GM18526 (cell line): ENCODE measurements around the gene ANGPTL8.

Experiments used
- POLR2A ChIP-seq: IDR thresholded peaks from 3 replicates; pipeline ENCODE4 v1.6.1; 2011; ENCODE audit not compliant: insufficient read length; ENCODE audit errors: extremely low read depth

Gene ANGPTL8

DNA sequence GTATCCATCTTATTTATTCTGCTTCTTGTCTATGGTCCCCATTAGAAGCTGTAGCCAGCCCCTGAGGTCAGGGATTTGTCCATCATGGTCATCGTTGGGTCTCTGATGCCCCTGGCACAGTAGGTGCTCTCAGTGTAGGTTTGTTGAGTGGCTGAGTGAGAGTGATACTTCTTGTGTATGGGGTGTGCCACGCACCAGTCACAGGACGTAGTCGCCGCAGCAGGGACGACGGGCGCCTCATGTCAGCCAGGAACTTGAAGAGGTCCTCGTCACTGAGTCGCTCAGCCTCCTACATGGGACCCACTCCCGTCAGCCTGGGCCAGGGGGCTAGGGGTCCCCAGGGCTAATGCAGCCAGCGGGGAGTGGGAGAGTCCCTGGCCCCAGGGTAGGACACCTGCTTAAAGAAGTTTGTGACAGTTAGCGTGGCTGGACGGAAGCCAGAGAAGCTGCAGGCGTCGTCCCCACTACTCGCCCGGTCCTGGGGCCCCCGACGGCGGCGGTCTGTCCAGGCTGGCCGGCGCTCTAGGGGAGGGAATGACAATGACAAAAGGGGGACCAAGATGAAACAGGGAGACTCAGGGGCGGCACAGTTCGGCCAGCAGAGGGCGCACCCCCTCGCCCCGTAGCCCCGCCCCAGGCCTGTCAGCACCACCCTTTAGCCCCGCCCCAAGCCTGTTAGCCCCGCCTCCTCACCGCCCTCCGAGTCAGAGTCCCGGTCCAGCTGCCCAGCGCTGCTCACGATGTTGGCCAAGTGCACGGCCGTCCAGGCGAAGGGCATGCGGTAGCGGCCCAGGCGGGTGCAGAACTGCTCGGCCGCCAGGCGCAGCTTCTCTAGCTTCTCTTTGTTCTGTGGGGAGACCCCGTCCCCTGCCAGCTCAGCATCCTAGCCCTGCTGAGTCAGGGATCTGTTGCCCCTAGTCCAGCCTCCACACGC lies 3.7 kb downstream of the ANGPTL8 start:
- no peak for TF ChIP-seq POLR2A

- no peak for TF ChIP-seq POLR2A
These were observed 4.4 kb downstream of the ANGPTL8 start for GRCh38 chr19:11243798-11244169.

- no peak for TF ChIP-seq POLR2A
These were observed 5.6 kb downstream of the ANGPTL8 start for GRCh38 chr19:11244846-11245589.

- no peak for TF ChIP-seq POLR2A
These were observed 7.5 kb downstream of the ANGPTL8 start for GRCh38 chr19:11246941-11247340.

- TF ChIP-seq POLR2A = no peak
These were observed 8.0 kb downstream of the ANGPTL8 start for GRCh38 chr19:11247391-11247790.

- no peak for TF ChIP-seq POLR2A
These were observed 8.5 kb downstream of the ANGPTL8 start for GRCh38 chr19:11247934-11248333.

DNA sequence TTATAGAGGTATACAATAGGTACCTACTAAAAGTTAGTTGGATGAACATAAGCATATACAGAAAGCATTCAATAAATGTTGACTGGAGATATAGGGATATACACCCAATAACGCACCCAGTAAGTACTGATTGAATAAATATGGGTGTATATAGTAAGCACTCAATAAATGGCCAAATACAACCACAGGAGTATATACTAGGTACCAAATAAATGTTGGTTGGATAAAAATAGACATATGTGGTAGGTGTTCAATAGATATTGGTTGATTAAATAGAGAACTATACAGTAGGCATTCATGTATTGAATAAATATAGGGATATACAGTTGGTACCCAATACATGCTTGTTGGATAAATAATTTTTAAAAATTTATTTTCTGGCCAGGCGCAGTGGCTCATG lies 9.4 kb downstream of the ANGPTL8 start:
- TF ChIP-seq POLR2A = no peak

DNA sequence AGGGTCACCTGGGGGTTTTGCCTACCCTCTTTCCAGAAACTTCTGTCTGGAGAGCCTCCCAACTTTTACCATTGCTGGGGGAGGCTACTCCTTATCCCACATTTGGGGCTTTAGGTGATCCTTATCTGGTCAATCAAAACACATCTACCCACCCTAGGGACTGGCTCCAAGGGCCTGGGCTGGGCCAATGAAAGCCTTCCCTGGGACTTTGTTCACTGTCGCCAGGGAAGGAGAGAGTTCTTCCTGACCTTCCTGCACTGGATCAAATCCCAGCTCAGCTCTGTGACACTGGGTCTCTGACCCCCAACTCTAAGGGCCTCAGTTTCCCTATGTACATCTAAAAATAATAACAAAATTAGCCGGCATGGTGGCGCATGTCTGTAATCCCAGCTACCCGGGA lies 11.8 kb downstream of the ANGPTL8 start:
- no peak for TF ChIP-seq POLR2A

GRCh38 chr19:11251650-11252314 lies 12.4 kb downstream of the ANGPTL8 start:
- TF ChIP-seq POLR2A = no peak

DNA sequence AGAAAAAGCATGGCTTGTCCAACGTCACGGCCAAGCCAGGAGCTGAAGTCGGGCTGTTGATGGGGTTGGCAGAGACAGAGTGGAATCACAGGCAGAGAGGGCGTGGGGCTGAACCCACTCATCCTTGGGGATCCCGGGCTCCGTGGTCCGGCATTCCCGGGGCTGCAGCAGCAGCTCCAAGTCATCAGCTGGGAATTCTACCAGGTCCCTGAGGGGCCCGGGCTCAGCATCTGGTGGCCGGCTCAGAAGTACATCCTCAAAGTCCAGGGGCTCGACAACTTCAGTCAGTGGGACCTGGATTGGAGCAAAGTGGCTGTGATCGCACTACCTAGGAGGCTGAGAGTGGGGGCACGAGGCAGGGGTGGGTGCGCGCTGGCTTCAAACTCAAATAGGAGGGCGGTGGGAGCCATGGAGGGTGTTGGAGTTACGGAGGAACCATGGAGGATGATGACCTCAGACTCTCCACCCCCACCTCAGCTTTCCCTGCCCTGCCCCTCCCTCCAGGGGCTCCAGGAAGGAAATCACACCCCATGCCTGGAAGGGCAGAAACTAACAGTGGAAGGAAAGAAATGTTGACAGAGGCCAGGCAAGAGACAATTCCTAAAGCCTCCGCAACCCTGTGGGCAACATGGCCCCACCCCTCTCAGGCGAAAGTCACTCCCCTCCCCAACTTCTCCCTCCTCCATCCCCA lies 13.4 kb downstream of the ANGPTL8 start:
- no peak for TF ChIP-seq POLR2A

DNA sequence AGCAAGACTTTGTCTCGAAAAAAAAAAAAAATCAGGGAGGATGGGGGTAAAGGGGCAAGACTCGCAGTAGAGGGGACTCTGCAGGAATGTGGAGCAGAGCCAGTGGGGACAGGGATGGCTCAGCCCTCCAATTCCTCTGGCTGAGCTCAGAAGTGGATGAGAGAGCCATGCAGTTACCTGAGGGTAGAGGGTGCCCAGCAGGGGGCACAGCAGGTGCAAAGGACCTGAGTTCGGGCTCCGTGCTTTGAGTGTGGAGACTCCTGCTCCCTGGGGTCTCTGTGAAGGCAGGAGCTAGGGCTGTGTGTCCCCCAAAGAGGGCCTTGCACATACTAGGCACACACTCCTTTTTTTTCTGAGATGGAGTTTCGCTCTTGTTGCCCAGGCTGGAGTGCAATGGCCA lies 15.2 kb downstream of the ANGPTL8 start:
- no peak for TF ChIP-seq POLR2A

DNA sequence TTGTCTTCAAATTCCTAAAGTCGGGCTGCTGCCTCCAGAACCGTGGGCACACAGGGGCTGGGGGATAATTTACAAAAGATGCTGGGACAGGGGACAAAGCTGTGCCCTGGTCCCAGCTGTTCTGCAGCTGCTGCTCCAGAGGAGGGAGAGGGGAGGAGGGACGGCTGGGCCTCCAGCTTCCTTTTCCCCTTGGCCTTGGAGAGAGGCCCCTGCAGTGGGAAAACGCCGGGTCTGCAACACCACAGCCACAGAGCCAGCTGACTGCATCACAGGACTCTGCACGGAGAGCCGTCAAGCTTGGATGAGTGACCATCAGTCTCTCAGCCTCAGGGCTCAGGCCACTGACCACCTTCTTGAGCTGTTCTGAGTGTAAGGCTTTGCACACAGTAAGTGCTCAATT lies 16.8 kb downstream of the ANGPTL8 start:
- TF ChIP-seq POLR2A = no peak

DNA sequence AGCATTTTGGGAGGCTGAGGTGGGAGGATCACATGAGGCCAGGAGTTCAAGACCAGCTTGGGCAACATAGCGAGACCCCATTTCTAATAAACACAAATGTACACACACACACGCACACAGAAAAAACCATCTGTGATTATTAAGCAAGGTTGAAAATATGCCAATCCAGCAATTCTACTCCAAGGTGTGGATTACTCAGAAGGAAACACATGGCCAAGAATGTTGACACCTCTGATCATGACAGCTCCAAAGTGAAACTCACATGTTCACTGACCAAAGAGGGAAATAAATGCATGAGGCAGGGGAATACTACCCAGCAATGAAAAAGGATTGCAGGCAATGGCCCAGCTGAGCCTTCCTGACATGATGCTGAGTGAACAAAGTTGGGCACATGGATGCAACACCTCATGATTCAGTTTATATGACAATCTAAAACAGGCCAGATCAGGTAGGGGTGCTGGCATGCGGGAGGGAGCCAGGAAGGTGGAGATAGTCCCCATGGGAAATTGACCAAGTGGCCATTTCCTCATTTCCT lies 18.5 kb downstream of the ANGPTL8 start:
- no peak for TF ChIP-seq POLR2A

GRCh38 chr19:11260996-11261395 lies 21.6 kb downstream of the ANGPTL8 start:
- no peak for TF ChIP-seq POLR2A

DNA sequence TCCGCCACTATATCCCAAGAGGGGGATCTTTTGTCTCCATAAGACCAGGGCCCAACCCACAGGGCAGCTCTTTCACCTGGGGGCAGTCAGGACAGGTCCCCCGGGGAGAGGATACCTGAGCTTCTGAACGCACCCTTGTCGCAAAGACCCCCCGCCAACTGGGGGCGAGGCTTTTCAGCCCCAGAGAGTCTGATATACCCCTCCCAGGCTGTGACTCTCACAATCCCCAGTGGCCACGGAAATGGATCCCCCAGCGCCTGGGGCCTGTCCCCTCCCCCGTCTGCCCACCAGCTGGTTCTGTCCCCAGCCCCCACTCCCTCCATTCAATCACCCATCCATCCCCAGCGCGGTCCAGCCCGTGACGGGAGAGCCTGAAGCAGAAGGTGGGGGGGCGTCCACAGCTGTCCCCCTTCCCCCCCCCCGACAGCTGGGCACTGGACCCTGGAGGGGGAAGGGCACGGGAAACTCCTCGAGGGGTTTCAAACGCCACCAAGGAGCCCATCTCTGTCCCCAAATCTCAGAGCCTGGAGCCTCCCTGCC lies 22.1 kb downstream of the ANGPTL8 start:
- TF ChIP-seq POLR2A = no peak
